Loucy (cell line): ENCODE data around the gene EDIL3.

Source experiments
- CTCF ChIP-seq: fragments of 200-600 bp; sonication (generic); conservative IDR thresholded peaks from 2 replicates; pipeline ENCODE4 v1.5.1; 2014; ENCODE audit warnings: mild to moderate bottlenecking, antibody characterized with exemption, low read length
- EZH2phosphoT487 ChIP-seq: fragments of 200-600 bp; IDR thresholded peaks from 2 replicates; pipeline ENCODE4 v1.6.1; 2018; ENCODE audit warnings: antibody characterized with exemption, mild to moderate bottlenecking, moderate library complexity, borderline replicate concordance

DNA sequence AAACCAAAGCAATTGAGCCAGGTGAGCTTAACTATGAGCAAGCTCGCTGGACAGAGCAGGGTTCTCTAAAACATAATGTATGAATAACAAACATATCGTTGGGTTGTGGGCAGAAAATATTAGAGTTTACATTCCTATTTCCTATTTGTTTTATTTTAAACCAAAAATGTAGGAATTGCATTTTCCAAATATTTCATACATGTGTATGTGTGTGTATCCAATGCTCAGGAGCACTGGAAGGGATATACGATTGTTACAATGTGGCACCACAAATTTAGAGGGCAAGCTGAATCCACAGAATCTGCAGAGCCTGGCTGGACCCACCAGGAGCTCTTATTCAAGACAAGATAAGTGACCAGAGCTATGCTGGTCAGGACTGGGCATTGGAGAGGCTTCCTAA, 338.7 kb downstream of the EDIL3 start:
- no peak for TF ChIP-seq CTCF
- TF ChIP-seq EZH2phosphoT487 = no peak
